Activated CD8-positive, alpha-beta T cell treated with anti-CD3 and anti-CD28 coated beads for 36 hours (primary cell): ENCODE data around the gene HOXB7. TPM values are rescaled to one million over a fixed set of nuclear protein-coding genes. Genes with fewer than 3 reads are reported as not detected.

Experiments
- ATAC-seq: fragments of 200-7000 bp; cut with Tn5 transposase; one replicate; pipeline ENCODE4 v1.10.0; 2021; ENCODE audit warnings: mild to moderate bottlenecking, moderate library complexity
- CTCF ChIA-PET: fragments of 350-600 bp; sonication (Branson Sonifier 250); formaldehyde crosslinking; loops from one replicate; lab custom pipeline; 2021; ENCODE audit warnings: antibody characterized with exemption; lab: Charles Lee
- POLR2A ChIA-PET: fragments of 350-600 bp; sonication (Branson Sonifier 250); formaldehyde crosslinking; loops from one replicate; lab custom pipeline; 2021; ENCODE audit warnings: antibody characterized with exemption; lab: Charles Lee
- DNase-seq: peaks from one replicate; pipeline ENCODE4 v3.0.0-alpha.2; 2020
- H3K27ac Mint-ChIP-seq: one replicate; pipeline ENCODE4 v1.8.0; 2021; ENCODE audit warnings: mild to moderate bottlenecking, mixed read lengths
- H3K27me3 Mint-ChIP-seq: one replicate; pipeline ENCODE4 v1.8.0; 2021; ENCODE audit warnings: mixed read lengths
- H3K36me3 Mint-ChIP-seq: one replicate; pipeline ENCODE4 v1.8.0; 2021; ENCODE audit warnings: low read depth, mixed read lengths
- H3K4me1 Mint-ChIP-seq: one replicate; pipeline ENCODE4 v1.8.0; 2021; ENCODE audit warnings: low read depth, mixed read lengths
- H3K4me3 Mint-ChIP-seq: one replicate; pipeline ENCODE4 v1.8.0; 2021; ENCODE audit warnings: mild to moderate bottlenecking, moderate library complexity, mixed read lengths
- H3K9me3 Mint-ChIP-seq: one replicate; pipeline ENCODE4 v1.8.0; 2021; ENCODE audit warnings: mixed read lengths
- intact Hi-C: fragments of 100-400 bp; cut with micrococcal nuclease; formaldehyde crosslinking; loops from one replicate; pipeline ENCODE4 v1.10.0; 2022
- total RNA-seq, 2 experiments: library from RNA; stranded (reverse); gene quantifications; one replicate each; pipeline ENCODE4 v1.2.3, GENCODE V29; 2021
- TF ChIP-seq, protein P1 (sequence below): fragments of 200-600 bp; IDR thresholded peaks from one replicate; pipeline ENCODE4 v1.8.0; 2022; ENCODE audit warnings: antibody characterized with exemption, mild to moderate bottlenecking

The HOXB7 gene
- total RNA-seq, 2 experiments from 2014 or later, result 0.50 to 1.0 TPM

DNA sequence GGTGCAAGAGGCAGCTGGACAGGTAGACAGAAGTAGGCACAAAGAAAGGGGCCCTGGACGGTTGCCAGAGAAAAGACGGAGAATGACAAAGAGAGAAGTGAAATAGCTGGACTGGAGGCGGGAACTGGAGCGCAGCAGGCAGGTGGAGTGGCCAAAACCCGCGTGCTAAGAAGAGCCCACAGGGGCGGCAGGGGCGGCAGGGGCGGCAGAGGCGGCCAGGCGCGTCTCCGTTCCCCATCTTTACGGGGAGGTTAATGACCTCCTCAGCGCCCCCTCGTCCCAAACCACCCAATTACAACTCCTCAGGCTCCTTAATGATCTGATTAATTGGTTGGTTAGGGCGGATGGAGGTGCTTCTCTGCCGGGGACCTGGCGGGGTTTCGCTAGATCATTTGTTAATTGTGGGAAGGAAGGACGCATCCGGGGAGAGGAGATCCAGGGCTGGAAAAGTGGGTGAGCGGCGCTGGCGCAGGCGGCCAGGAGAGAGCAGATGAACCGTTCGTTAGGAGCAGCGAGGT lies 30.8 kb upstream of the HOXB7 start:
- POLR2A ChIA-PET, result no interaction called here
- DNase-seq (peak; percentile 28), ATAC-seq (no peak)
- CTCF ChIA-PET, result interaction anchor here (0.9 to 1.8 kb wide), 2 partner anchors 37 to 82 kb away, joined by 4 read pairs; no protein-coding TSS in a partner anchor
- Mint-ChIP-seq H3K4me3 (no peak overlapping the region), H3K9me3 (no peaks in the 10 kb centered on the region), H3K27ac (no peak overlapping the region), H3K27me3 (peaks cover 82% of the 10 kb centered on the region), H3K4me1 (peaks cover 12% of the 10 kb centered on the region), H3K36me3 (no peaks in the 10 kb centered on the region)
- intact Hi-C loops, result no loop called here
- TF ChIP-seq, protein P1, sequence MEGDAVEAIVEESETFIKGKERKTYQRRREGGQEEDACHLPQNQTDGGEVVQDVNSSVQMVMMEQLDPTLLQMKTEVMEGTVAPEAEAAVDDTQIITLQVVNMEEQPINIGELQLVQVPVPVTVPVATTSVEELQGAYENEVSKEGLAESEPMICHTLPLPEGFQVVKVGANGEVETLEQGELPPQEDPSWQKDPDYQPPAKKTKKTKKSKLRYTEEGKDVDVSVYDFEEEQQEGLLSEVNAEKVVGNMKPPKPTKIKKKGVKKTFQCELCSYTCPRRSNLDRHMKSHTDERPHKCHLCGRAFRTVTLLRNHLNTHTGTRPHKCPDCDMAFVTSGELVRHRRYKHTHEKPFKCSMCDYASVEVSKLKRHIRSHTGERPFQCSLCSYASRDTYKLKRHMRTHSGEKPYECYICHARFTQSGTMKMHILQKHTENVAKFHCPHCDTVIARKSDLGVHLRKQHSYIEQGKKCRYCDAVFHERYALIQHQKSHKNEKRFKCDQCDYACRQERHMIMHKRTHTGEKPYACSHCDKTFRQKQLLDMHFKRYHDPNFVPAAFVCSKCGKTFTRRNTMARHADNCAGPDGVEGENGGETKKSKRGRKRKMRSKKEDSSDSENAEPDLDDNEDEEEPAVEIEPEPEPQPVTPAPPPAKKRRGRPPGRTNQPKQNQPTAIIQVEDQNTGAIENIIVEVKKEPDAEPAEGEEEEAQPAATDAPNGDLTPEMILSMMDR, result no peak

DNA sequence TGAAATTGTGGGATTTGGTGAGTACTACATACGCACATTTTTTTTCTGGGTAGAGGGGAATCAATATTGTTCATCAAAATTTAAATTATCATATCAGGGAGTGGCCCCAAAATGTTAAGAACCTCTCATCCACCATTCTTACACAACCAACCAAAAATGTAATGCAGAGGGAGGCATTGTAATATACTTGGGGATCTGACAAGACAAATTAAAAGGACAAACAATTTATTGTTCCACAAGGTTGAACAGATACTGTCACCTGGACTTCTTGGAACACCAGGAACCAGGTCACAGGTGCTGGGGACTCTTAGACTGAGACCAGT lies 30.0 kb upstream of the HOXB7 start:
- intact Hi-C loops, result no loop called here
- POLR2A ChIA-PET, result no interaction called here
- DNase-seq (no peak), ATAC-seq (no peak)
- Mint-ChIP-seq H3K36me3 (no peaks in the 10 kb centered on the region), H3K27ac (no peak overlapping the region), H3K9me3 (no peaks in the 10 kb centered on the region), H3K4me3 (no peak overlapping the region), H3K27me3 (peaks cover 81% of the 10 kb centered on the region), H3K4me1 (peaks cover 10% of the 10 kb centered on the region)
- CTCF ChIA-PET, result interaction anchor here (0.9 to 2.7 kb wide), 6 partner anchors 15 to 83 kb away, joined by 3 to 10 read pairs (median 4); partner anchors contain the start of gene HOXB9
- TF ChIP-seq, protein P1, result no peak

DNA sequence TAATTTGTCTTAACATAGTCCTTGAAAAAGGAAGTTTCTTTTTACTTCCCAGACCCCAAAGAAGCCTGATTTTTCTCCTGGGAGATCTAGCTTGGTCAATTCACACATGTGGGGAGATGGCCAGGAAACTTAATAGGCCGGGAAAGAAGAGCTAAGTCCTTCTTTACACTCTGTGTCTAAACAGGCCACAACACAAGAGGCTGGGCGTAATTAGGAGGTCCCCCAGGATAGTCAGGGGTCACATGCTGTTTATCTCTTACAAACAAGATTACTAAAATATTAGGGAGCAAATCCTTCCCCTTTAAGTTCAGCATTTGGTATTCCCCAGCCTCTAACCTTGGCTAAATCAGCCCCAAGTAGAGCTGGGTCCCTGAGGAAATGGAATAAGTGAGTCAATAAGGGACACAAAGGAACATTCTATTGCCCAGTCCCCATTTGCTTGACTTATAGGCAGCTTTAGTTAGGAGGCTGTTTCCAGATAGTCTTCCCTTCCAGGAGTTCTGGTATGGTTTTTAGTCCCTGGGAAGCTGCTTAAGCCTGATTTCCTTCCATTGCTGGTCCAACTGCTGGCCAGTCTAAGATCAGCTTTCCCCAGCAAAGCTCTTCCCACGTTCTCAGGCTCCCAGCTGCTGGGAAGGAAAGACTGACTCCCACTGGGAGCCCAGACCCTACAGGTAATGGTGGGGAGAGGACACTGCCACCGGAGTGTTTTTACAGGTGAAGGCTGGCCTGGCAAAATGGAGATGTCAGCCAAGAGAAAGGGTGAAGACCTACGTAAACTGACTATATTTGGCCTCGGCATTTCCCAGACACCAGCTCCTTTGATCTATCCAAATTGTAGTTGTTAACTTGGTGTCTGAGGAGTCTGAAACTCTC lies 29.4 kb upstream of the HOXB7 start:
- no peak for DNase-seq
- CTCF ChIA-PET, result interaction anchor here (1.0 to 2.7 kb wide), 7 partner anchors 15 to 690 kb away, joined by 3 to 10 read pairs (median 4); partner anchors contain the start of gene HOXB9
- Mint-ChIP-seq H3K4me3 (no peak overlapping the region), H3K36me3 (no peaks in the 10 kb centered on the region), H3K27ac (no peak overlapping the region), H3K27me3 (peaks cover 81% of the 10 kb centered on the region), H3K9me3 (no peaks in the 10 kb centered on the region), H3K4me1 (peaks cover 6% of the 10 kb centered on the region)
- TF ChIP-seq, protein P1, result no peak
- ATAC-seq, result no peak
- intact Hi-C loops, result no loop called here
- POLR2A ChIA-PET, result interaction anchor here (0.7 kb wide), 1 partner anchor 92 kb away, joined by 3 read pairs; no protein-coding TSS in a partner anchor

DNA sequence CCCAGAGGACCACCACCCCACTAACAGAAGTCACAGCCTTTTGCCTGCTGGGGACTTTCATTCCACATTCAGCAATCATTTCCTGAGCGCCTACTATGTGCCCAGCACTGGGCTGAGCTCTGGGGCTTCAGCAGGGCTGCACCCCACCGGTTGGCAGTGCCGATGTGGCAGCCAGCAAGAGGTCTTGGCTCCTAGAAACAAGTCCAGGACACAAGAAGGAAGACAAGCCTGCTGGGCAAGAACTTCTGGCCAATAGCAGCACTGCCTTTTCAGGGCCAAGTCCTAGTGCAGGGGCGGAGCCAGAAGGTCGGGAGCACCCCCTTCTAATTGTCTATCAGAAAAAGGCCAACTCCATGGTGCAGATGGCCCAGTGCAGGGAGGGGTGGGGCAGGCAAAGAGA lies 28.3 kb upstream of the HOXB7 start:
- Mint-ChIP-seq H3K27me3 (peaks cover 81% of the 10 kb centered on the region), H3K36me3 (no peaks in the 10 kb centered on the region), H3K27ac (no peak overlapping the region), H3K9me3 (no peaks in the 10 kb centered on the region), H3K4me3 (no peak overlapping the region), H3K4me1 (peaks cover 6% of the 10 kb centered on the region)
- DNase-seq, result no peak
- intact Hi-C loops, result no loop called here
- POLR2A ChIA-PET, result no interaction called here
- TF ChIP-seq, protein P1, result no peak
- CTCF ChIA-PET, result interaction anchor here (1.6 to 2.7 kb wide), 2 partner anchors 14 to 32 kb away, joined by 4 to 10 read pairs; partner anchors contain the start of gene HOXB9
- ATAC-seq, result no peak
